NCI-H2107 (cell line): ENCODE measurements around the gene MRI1.
"Not testable (repeated sequence)": the region's sequence is repeated elsewhere in the genome, so short reads cannot be mapped to it uniquely, and the experiment has no call there.

Experiments used
- DNase-seq: peaks from one replicate; lab custom pipeline; 2025; lab: John Stamatoyannopoulos, UW

MRI1 gene

GRCh38 chr19:13761423-13761822 is 2.9 kb upstream of the MRI1 start:
- no peak for DNase-seq

- DNase-seq = no peak
Observed at GRCh38 chr19:13762635-13763235, 1.6 kb upstream of the MRI1 start.

DNA sequence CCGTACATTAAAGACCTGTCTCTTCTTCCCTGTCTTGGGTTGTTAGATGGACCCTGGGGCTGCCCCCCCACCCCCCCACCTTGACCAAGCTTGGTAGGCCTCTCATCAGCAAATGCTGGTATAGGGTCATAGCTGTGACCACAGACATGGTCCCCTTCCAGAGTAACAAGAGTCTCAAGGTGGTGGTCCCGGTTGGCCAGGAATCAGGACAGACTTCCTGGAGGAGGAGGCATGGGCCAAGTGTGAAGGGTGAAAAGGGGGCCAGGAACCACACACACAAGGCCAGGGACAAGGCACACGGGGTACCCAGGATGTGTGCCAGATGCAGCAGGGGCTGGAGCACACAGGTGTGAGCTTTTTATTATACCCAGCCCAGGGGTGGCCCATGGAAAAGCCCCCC is 1.1 kb upstream of the MRI1 start:
- DNase-seq = no peak

GRCh38 chr19:13764821-13765394 is 586 bp downstream of the MRI1 start:
- no peak for DNase-seq

- DNase-seq = no peak
Observed at GRCh38 chr19:13765395-13766094, 1.2 kb downstream of the MRI1 start.

- no peak for DNase-seq
Observed at GRCh38 chr19:13766095-13766481, 1.8 kb downstream of the MRI1 start.

- no peak for DNase-seq
Observed at GRCh38 chr19:13768510-13768909, 4.2 kb downstream of the MRI1 start.

GRCh38 chr19:13770013-13770635 is 5.8 kb downstream of the MRI1 start:
- no peak for DNase-seq

GRCh38 chr19:13774217-13775191 is 10.2 kb downstream of the MRI1 start, which contains the start of gene C19orf53:
C19orf53 (plus strand) TSS chr19:13774456; CDS start chr19:13774478, 22 bp downstream.
- DNase-seq = peak; percentile 47

GRCh38 chr19:13778398-13778797 is 14.1 kb downstream of the MRI1 start:
- DNase-seq = no peak

- DNase-seq = no peak
Observed at GRCh38 chr19:13778847-13779246, 14.5 kb downstream of the MRI1 start.

DNA sequence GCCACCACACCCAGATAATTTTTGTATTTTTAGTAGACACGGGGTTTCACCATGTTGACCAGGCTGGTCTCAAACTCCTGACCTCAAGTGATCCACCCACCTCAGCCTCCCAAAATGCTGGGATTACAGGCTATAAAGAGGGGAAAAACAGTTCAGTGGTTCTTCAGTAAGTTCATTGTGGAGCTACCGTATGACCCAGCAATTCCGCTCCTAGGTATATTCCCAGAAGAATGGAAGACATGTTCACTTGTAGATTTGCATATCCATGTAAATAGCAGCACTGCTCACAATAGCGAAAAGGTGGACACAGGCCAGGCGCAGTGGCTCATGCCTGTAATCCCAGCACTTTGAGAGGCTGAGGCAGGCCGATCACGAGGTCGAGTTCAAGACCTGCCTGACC is 15.5 kb downstream of the MRI1 start:
- DNase-seq = not testable (repeated sequence)

GRCh38 chr19:13781547-13781946 is 17.2 kb downstream of the MRI1 start:
- peak; percentile 36 for DNase-seq

DNA sequence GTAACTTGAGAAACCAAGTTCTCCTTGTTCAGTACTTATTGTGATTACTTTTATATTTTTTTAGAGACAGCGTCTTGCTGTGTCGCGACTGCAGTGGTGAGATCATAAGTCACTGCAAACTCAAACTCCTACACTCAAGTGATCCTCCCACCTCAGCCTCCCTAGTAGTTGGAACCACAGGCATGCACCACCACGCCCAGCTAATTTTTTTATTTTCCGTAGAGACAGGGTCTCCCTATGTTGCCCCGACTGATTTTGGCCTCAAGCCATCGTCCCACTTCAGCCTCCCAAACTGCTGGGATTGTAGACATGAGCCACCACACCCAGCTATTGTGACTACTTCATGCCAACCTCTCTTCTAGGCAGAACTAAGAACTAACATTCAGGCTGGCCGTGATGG is 18.2 kb downstream of the MRI1 start:
- no peak for DNase-seq

- DNase-seq = no peak
Observed at GRCh38 chr19:13783565-13784500, 19.5 kb downstream of the MRI1 start.

- no peak for DNase-seq
Observed at GRCh38 chr19:13784731-13785452, 20.6 kb downstream of the MRI1 start.

GRCh38 chr19:13788991-13789390 is 24.7 kb downstream of the MRI1 start:
- no peak for DNase-seq

DNA sequence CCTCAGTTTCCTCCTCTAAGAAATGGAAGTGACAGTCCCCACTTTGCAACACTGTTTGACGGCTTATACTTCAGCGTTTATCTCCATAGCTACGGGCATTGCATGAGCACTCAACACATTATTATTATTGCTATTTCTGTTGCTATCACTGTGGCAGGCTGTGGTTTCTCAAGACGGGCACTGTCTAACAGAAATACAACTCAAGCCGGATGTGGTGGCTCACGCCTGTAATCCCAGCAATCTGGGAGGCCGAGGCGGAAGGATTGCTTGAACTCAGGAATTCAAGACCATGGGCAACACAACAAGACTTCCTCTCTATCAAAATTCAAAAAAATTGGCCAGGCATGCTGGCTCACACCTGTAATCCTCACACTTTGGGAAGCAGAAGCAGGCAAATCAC is 26.0 kb downstream of the MRI1 start:
- no peak for DNase-seq

GRCh38 chr19:13793317-13793716 is 29.0 kb downstream of the MRI1 start:
- DNase-seq = not testable (repeated sequence)

DNA sequence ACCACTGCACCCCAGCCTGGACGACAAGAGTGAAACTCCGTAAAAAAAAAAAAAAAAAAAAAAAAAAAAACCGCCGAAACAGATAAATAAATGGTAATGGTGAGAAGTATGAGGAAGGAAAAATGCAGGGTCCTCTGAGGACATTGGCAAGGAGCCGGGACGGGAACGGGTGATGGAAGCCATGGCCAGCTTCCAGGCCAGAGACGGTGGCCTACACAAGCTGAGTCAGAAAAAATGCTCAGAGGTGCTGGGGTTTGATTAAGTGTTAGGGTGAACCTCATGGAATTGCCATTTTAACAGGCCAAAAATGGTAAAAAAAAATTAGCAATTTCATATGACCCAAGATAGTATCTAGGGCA is 30.1 kb downstream of the MRI1 start:
- DNase-seq = no peak
